ENCODE measurements around the gene DPEP3. TPM values are rescaled to one million over a fixed set of nuclear protein-coding genes. Genes with fewer than 3 reads are reported as not detected.

Gene DPEP3
- total and polyA plus RNA-seq, 10 of the 15 experiments (the other 5 are each of a cell fraction or from before 2014, with no cell fraction given): not detected

GRCh38 chr16:67990018-67990386 lies 9.7 kb upstream of the DPEP3 start:
- Histone ChIP-seq H3K27ac (ENCODE audit: control insufficient read depth, insufficient read depth) (no peak overlapping the region), H3K4me2 (ENCODE audit: control insufficient read depth, insufficient read depth) (peak overlapping the region; percentile 27), H3K36me3 (ENCODE audit: control insufficient read depth in 2 of 2, insufficient read depth in 2 of 2, low read length in 1 of 2) (no peaks in the 10 kb centered on the region), H3K4me1 (ENCODE audit: control insufficient read depth, insufficient read depth, low read length) (peaks cover 36% of the 10 kb centered on the region), H3K79me2 (ENCODE audit: control insufficient read depth, insufficient read depth, low read length) (no peaks in the 10 kb centered on the region), H3K9me3 (replicated peaks; ENCODE audit: control insufficient read depth, insufficient read depth, low read length) (no peaks in the 10 kb centered on the region), H4K20me1 (ENCODE audit: control insufficient read depth, insufficient read depth) (no peaks in the 10 kb centered on the region), H3K9ac (ENCODE audit: control insufficient read depth, insufficient read depth, low read length) (no peak overlapping the region), H2AFZ (ENCODE audit: control insufficient read depth, low read depth, low read length) (no peak overlapping the region), H3K27me3 (replicated peaks in 1 of 2; ENCODE audit: control insufficient read depth in 2 of 2, insufficient read depth in 2 of 2, low read length in 1 of 2) (no peaks in the 10 kb centered on the region), H3K4me3 (no peak overlapping the region)
- in situ Hi-C loops (cut with MboI): loop anchor here (5.0 kb wide), 1 partner anchor 237 kb away; no protein-coding TSS in a partner anchor
- ChIA-PET POLR2A (interaction anchor here (1.4 to 1.5 kb wide), 2 partner anchors 25 to 84 kb away, joined by 5 to 6 read pairs; no protein-coding TSS in a partner anchor), SMC1A (ENCODE audit: uncharacterized antibody, unreplicated experiment) (no interaction called here), RAD21 (ENCODE audit: unreplicated experiment) (interaction anchor here (2.1 kb wide), 1 partner anchor 51 kb away, joined by 6 read pairs; no protein-coding TSS in a partner anchor), CTCF (interaction anchor here (1.2 to 1.3 kb wide), 2 partner anchors 51 to 238 kb away, joined by 5 to 7 read pairs; no protein-coding TSS in a partner anchor)
- ATAC-seq (no peak), FAIRE-seq (no peak), DNase-seq (ENCODE audit: low read depth, low spot score) (no peak)
- 63% methylated on average over 6 of the region's 6 CpGs for WGBS (ENCODE audit: insufficient coverage, insufficient replicate concordance, low lambda C conversion rate, missing lambda C conversion rate)
- no TSS peak for BruUV-seq (replicated peaks)
- TF ChIP-seq BCLAF1 (IDR thresholded peaks at IDR 0.05): no peak
- 0 out of 4 replicates have a peak, but pooled peaks of 1 of the 2 experiments have one; percentile 2 for TF ChIP-seq IKZF2 (IDR thresholded peaks at IDR 0.05)
- TF ChIP-seq CTCF (IDR thresholded peaks at IDR 0.05 in 2 of 3, conservative IDR thresholded peaks at IDR 0.05 in 1 of 3; ENCODE audit: control insufficient read depth in 2 of 3, extremely low read depth in 1 of 3, insufficient read depth in 1 of 3, low read depth in 3 of 3, low read length in 3 of 3): peak in 1 of 3 experiments; percentile 2; a peak in 1 of 6 replicates
- no peak for TF ChIP-seq JUND (IDR thresholded peaks at IDR 0.05; ENCODE audit: low read depth, low read length)
- intact Hi-C loops (cut with micrococcal nuclease; ENCODE audit: unreplicated experiment): no loop called here

All from GM12878 (cell line).